Body of pancreas (tissue), 4 donors: ENCODE measurements around the gene ATXN7L1.

ENCODE experiments used
- CTCF ChIP-seq, 7 experiments: fragments of 450-650 bp in 4 of 7; fragments of 200-600 bp in 3 of 7; sonication (generic) in 3 of 7; IDR thresholded peaks; one replicate each; pipeline ENCODE4 v1.5.1; 2016 to 2019; ENCODE audit warnings: antibody characterized with exemption in 7 of 7
- POLR2A ChIP-seq, 3 donors: fragments of 450-650 bp; IDR thresholded peaks; one replicate each; pipeline ENCODE4 v1.6.1; 2016; ENCODE audit warnings: antibody characterized with exemption in 3 of 3, mild to moderate bottlenecking in 2 of 3

- TF ChIP-seq CTCF (IDR thresholded peaks at IDR 0.05) (no peak), POLR2A (IDR thresholded peaks at IDR 0.05) (no peak)
Measured at GRCh38 chr7:105902325-105902911, 26.0 kb upstream of the ATXN7L1 start.
